ENCODE results near the gene RBKS.

The RBKS gene

GRCh38 chr2:27844821-27845255 is 45.3 kb downstream of the RBKS start:
- no peak overlapping the region for H3K4me3 ChIP-seq (ENCODE audit: low read length)
- no peaks in the 10 kb centered on the region for H3K9me3 ChIP-seq (ENCODE audit: control insufficient read depth, low read depth, low read length)
- no peak overlapping the region for H3K27ac ChIP-seq (ENCODE audit: low read length)
- no peaks in the 10 kb centered on the region for H3K4me1 ChIP-seq (ENCODE audit: control insufficient read depth, low read depth, low read length)
- H3K27me3 ChIP-seq (ENCODE audit: control insufficient read depth, insufficient read depth, low read length), result no peaks in the 10 kb centered on the region
- no peaks in the 10 kb centered on the region for H3K36me3 ChIP-seq (ENCODE audit: control insufficient read depth, low read depth, low read length)
- no peak overlapping the region for H3K9ac ChIP-seq (ENCODE audit: low read length)

- Histone ChIP-seq H3K9me3 (ENCODE audit: control insufficient read depth, low read depth, low read length) (no peaks in the 10 kb centered on the region), H3K9ac (ENCODE audit: low read length) (no peak overlapping the region), H3K4me1 (ENCODE audit: control insufficient read depth, low read depth, low read length) (no peaks in the 10 kb centered on the region), H3K27ac (ENCODE audit: low read length) (no peak overlapping the region), H3K27me3 (ENCODE audit: control insufficient read depth, insufficient read depth, low read length) (no peaks in the 10 kb centered on the region), H3K4me3 (ENCODE audit: low read length) (no peak overlapping the region), H3K36me3 (ENCODE audit: control insufficient read depth, low read depth, low read length) (no peaks in the 10 kb centered on the region)
Measured at GRCh38 chr2:27843992-27844391, 46.2 kb downstream of the RBKS start.

GRCh38 chr2:27842894-27843293 is 47.3 kb downstream of the RBKS start:
- H3K9ac ChIP-seq (ENCODE audit: low read length), result no peak overlapping the region
- no peak overlapping the region for H3K4me3 ChIP-seq (ENCODE audit: low read length)
- H3K9me3 ChIP-seq (ENCODE audit: control insufficient read depth, low read depth, low read length), result no peaks in the 10 kb centered on the region
- H3K27me3 ChIP-seq (ENCODE audit: control insufficient read depth, insufficient read depth, low read length), result no peaks in the 10 kb centered on the region
- no peaks in the 10 kb centered on the region for H3K36me3 ChIP-seq (ENCODE audit: control insufficient read depth, low read depth, low read length)
- H3K27ac ChIP-seq (ENCODE audit: low read length), result no peak overlapping the region
- H3K4me1 ChIP-seq (ENCODE audit: control insufficient read depth, low read depth, low read length), result no peaks in the 10 kb centered on the region

- Histone ChIP-seq H3K4me1 (ENCODE audit: control insufficient read depth, low read depth, low read length) (no peaks in the 10 kb centered on the region), H3K9ac (ENCODE audit: low read length) (no peak overlapping the region), H3K9me3 (ENCODE audit: control insufficient read depth, low read depth, low read length) (no peaks in the 10 kb centered on the region), H3K36me3 (ENCODE audit: control insufficient read depth, low read depth, low read length) (no peaks in the 10 kb centered on the region), H3K27ac (ENCODE audit: low read length) (no peak overlapping the region), H3K27me3 (ENCODE audit: control insufficient read depth, insufficient read depth, low read length) (no peaks in the 10 kb centered on the region), H3K4me3 (ENCODE audit: low read length) (no peak overlapping the region)
Measured at GRCh38 chr2:27839022-27839618, 51.1 kb downstream of the RBKS start.

- H3K27ac ChIP-seq (ENCODE audit: low read length), result no peak overlapping the region
- no peak overlapping the region for H3K9ac ChIP-seq (ENCODE audit: low read length)
- H3K27me3 ChIP-seq (ENCODE audit: control insufficient read depth, insufficient read depth, low read length), result no peaks in the 10 kb centered on the region
- no peaks in the 10 kb centered on the region for H3K36me3 ChIP-seq (ENCODE audit: control insufficient read depth, low read depth, low read length)
- H3K9me3 ChIP-seq (ENCODE audit: control insufficient read depth, low read depth, low read length), result no peaks in the 10 kb centered on the region
- no peak overlapping the region for H3K4me3 ChIP-seq (ENCODE audit: low read length)
- no peaks in the 10 kb centered on the region for H3K4me1 ChIP-seq (ENCODE audit: control insufficient read depth, low read depth, low read length)
Measured at GRCh38 chr2:27838502-27838901, 51.7 kb downstream of the RBKS start.

GRCh38 chr2:27833931-27834330 is 56.3 kb downstream of the RBKS start:
- no peak overlapping the region for H3K9ac ChIP-seq (ENCODE audit: low read length)
- H3K9me3 ChIP-seq (ENCODE audit: control insufficient read depth, low read depth, low read length), result no peaks in the 10 kb centered on the region
- H3K4me1 ChIP-seq (ENCODE audit: control insufficient read depth, low read depth, low read length), result no peaks in the 10 kb centered on the region
- H3K4me3 ChIP-seq (ENCODE audit: low read length), result no peak overlapping the region
- H3K27ac ChIP-seq (ENCODE audit: low read length), result no peak overlapping the region
- no peaks in the 10 kb centered on the region for H3K36me3 ChIP-seq (ENCODE audit: control insufficient read depth, low read depth, low read length)
- no peaks in the 10 kb centered on the region for H3K27me3 ChIP-seq (ENCODE audit: control insufficient read depth, insufficient read depth, low read length)

GRCh38 chr2:27832396-27832795 is 57.8 kb downstream of the RBKS start:
- Histone ChIP-seq H3K36me3 (ENCODE audit: control insufficient read depth, low read depth, low read length) (no peaks in the 10 kb centered on the region), H3K9me3 (ENCODE audit: control insufficient read depth, low read depth, low read length) (no peaks in the 10 kb centered on the region), H3K4me3 (ENCODE audit: low read length) (no peak overlapping the region), H3K9ac (ENCODE audit: low read length) (no peak overlapping the region), H3K4me1 (ENCODE audit: control insufficient read depth, low read depth, low read length) (no peaks in the 10 kb centered on the region), H3K27ac (ENCODE audit: low read length) (no peak overlapping the region), H3K27me3 (ENCODE audit: control insufficient read depth, insufficient read depth, low read length) (no peaks in the 10 kb centered on the region)

- Histone ChIP-seq H3K27me3 (ENCODE audit: control insufficient read depth, insufficient read depth, low read length) (no peaks in the 10 kb centered on the region), H3K4me1 (ENCODE audit: control insufficient read depth, low read depth, low read length) (no peaks in the 10 kb centered on the region), H3K36me3 (ENCODE audit: control insufficient read depth, low read depth, low read length) (no peaks in the 10 kb centered on the region), H3K27ac (ENCODE audit: low read length) (no peak overlapping the region), H3K4me3 (ENCODE audit: low read length) (no peak overlapping the region), H3K9me3 (ENCODE audit: control insufficient read depth, low read depth, low read length) (no peaks in the 10 kb centered on the region), H3K9ac (ENCODE audit: low read length) (no peak overlapping the region)
Measured at GRCh38 chr2:27831279-27832050, 58.7 kb downstream of the RBKS start.

- H3K9ac ChIP-seq (ENCODE audit: low read length), result no peak overlapping the region
- no peaks in the 10 kb centered on the region for H3K4me1 ChIP-seq (ENCODE audit: control insufficient read depth, low read depth, low read length)
- H3K27ac ChIP-seq (ENCODE audit: low read length), result no peak overlapping the region
- H3K9me3 ChIP-seq (ENCODE audit: control insufficient read depth, low read depth, low read length), result no peaks in the 10 kb centered on the region
- H3K27me3 ChIP-seq (ENCODE audit: control insufficient read depth, insufficient read depth, low read length), result no peaks in the 10 kb centered on the region
- no peak overlapping the region for H3K4me3 ChIP-seq (ENCODE audit: low read length)
- no peaks in the 10 kb centered on the region for H3K36me3 ChIP-seq (ENCODE audit: control insufficient read depth, low read depth, low read length)
Measured at GRCh38 chr2:27830656-27831055, 59.5 kb downstream of the RBKS start.

GRCh38 chr2:27829791-27830190 is 60.4 kb downstream of the RBKS start:
- H3K9ac ChIP-seq (ENCODE audit: low read length), result no peak overlapping the region
- H3K27me3 ChIP-seq (ENCODE audit: control insufficient read depth, insufficient read depth, low read length), result no peaks in the 10 kb centered on the region
- H3K4me3 ChIP-seq (ENCODE audit: low read length), result no peak overlapping the region
- H3K27ac ChIP-seq (ENCODE audit: low read length), result no peak overlapping the region
- H3K36me3 ChIP-seq (ENCODE audit: control insufficient read depth, low read depth, low read length), result no peaks in the 10 kb centered on the region
- no peaks in the 10 kb centered on the region for H3K9me3 ChIP-seq (ENCODE audit: control insufficient read depth, low read depth, low read length)
- no peaks in the 10 kb centered on the region for H3K4me1 ChIP-seq (ENCODE audit: control insufficient read depth, low read depth, low read length)

GRCh38 chr2:27828305-27828704 is 61.9 kb downstream of the RBKS start:
- H3K27ac ChIP-seq (ENCODE audit: low read length), result no peak overlapping the region
- H3K4me1 ChIP-seq (ENCODE audit: control insufficient read depth, low read depth, low read length), result no peaks in the 10 kb centered on the region

GRCh38 chr2:27824401-27824800 is 65.8 kb downstream of the RBKS start:
- Histone ChIP-seq H3K27ac (ENCODE audit: low read length) (no peak overlapping the region), H3K9ac (ENCODE audit: low read length) (no peak overlapping the region), H3K4me3 (ENCODE audit: low read length) (no peak overlapping the region), H3K9me3 (ENCODE audit: control insufficient read depth, low read depth, low read length) (no peaks in the 10 kb centered on the region), H3K36me3 (ENCODE audit: control insufficient read depth, low read depth, low read length) (no peaks in the 10 kb centered on the region), H3K4me1 (ENCODE audit: control insufficient read depth, low read depth, low read length) (no peaks in the 10 kb centered on the region), H3K27me3 (ENCODE audit: control insufficient read depth, insufficient read depth, low read length) (no peaks in the 10 kb centered on the region)

More at GRCh38 chr2:27828305-27828704, 61.9 kb downstream of the RBKS start:
- Histone ChIP-seq H3K27me3 (ENCODE audit: control insufficient read depth, insufficient read depth, low read length) (no peaks in the 10 kb centered on the region), H3K9ac (ENCODE audit: low read length) (no peak overlapping the region), H3K36me3 (ENCODE audit: control insufficient read depth, low read depth, low read length) (no peaks in the 10 kb centered on the region), H3K4me3 (ENCODE audit: low read length) (no peak overlapping the region), H3K9me3 (ENCODE audit: control insufficient read depth, low read depth, low read length) (no peaks in the 10 kb centered on the region)

All from iPS-18a (cell line).